ENCODE measurements around the gene NUCB1. TPM values are rescaled to one million over a fixed set of nuclear protein-coding genes. Genes with fewer than 3 reads are reported as not detected.
"Not testable (repeated sequence)": the region's sequence is repeated elsewhere in the genome, so short reads cannot be mapped to it uniquely, and the experiment has no call there.

The NUCB1 gene
- total RNA-seq, 2 experiments from 2014 or later: 73.7 to 77.0 TPM

GRCh38 chr19:48905664-48906063, 5.6 kb downstream of the NUCB1 start:
- intact Hi-C loops (cut with DNase I, micrococcal nuclease): no loop called here
- Histone ChIP-seq H3K4me1 (ENCODE audit: insufficient read depth, low read length) (peaks cover 22% of the 10 kb centered on the region), H3K27ac (ENCODE audit: low read depth in 1 of 2, low read length in 2 of 2) (no peak overlapping the region), H3K4me3 (ENCODE audit: low read length) (no peak overlapping the region), H3K27me3 (ENCODE audit: control insufficient read depth in 1 of 2, insufficient read depth in 2 of 2, low read length in 2 of 2) (no peaks in the 10 kb centered on the region), H3K36me3 (ENCODE audit: insufficient read depth, low read length) (peaks cover 52% of the 10 kb centered on the region), H3K9me3 (ENCODE audit: control insufficient read depth in 1 of 2, insufficient read depth in 1 of 2, low read length in 2 of 2) (no peaks in the 10 kb centered on the region)
- DNase-seq (no peak), ATAC-seq (ENCODE audit: poor library complexity) (no peak)
- CTCF ChIA-PET: no interaction called here
- no peak for TF ChIP-seq CTCF (IDR thresholded peaks at IDR 0.05)
- Mint-ChIP-seq H3K27me3 (no peaks in the 10 kb centered on the region), H3K4me3 (no peak overlapping the region), H3K27ac (no peak overlapping the region), H3K9me3 (no peaks in the 10 kb centered on the region), H3K36me3 (ENCODE audit: low read depth) (peaks cover 70% of the 10 kb centered on the region), H3K4me1 (ENCODE audit: low read depth) (peaks cover 18% of the 10 kb centered on the region)
- POLR2A ChIA-PET: no interaction called here

- Mint-ChIP-seq H3K27me3 (no peaks in the 10 kb centered on the region), H3K36me3 (ENCODE audit: low read depth) (peaks cover 70% of the 10 kb centered on the region), H3K9me3 (no peaks in the 10 kb centered on the region), H3K4me3 (no peak overlapping the region), H3K27ac (no peak overlapping the region), H3K4me1 (ENCODE audit: low read depth) (peaks cover 11% of the 10 kb centered on the region)
- Histone ChIP-seq H3K4me1 (ENCODE audit: insufficient read depth, low read length) (peaks cover 15% of the 10 kb centered on the region), H3K27me3 (ENCODE audit: control insufficient read depth in 1 of 2, insufficient read depth in 2 of 2, low read length in 2 of 2) (no peaks in the 10 kb centered on the region), H3K27ac (ENCODE audit: low read depth in 1 of 2, low read length in 2 of 2) (no peak overlapping the region), H3K36me3 (ENCODE audit: insufficient read depth, low read length) (peaks cover 58% of the 10 kb centered on the region), H3K4me3 (ENCODE audit: low read length) (no peak overlapping the region), H3K9me3 (ENCODE audit: control insufficient read depth in 1 of 2, insufficient read depth in 1 of 2, low read length in 2 of 2) (no peaks in the 10 kb centered on the region)
- DNase-seq: no peak
- ChIA-PET POLR2A (no interaction called here), CTCF (interaction anchor here (0.6 kb wide), 1 partner anchor 31 kb away, joined by 3 read pairs; no protein-coding TSS in a partner anchor)
- intact Hi-C loops (cut with DNase I, micrococcal nuclease): no loop called here
- no peak for ATAC-seq (ENCODE audit: poor library complexity)
- no peak for TF ChIP-seq CTCF (IDR thresholded peaks at IDR 0.05)
Measured at GRCh38 chr19:48906324-48906723, 6.2 kb downstream of the NUCB1 start.

- peaks cover 61% of the 10 kb centered on the region for H3K36me3 ChIP-seq (ENCODE audit: insufficient read depth, low read length)
- H3K4me3 ChIP-seq (ENCODE audit: low read length): no peak overlapping the region
- no peak overlapping the region for H3K27ac ChIP-seq (ENCODE audit: low read depth in 1 of 2, low read length in 2 of 2)
- H3K27me3 Mint-ChIP-seq: no peaks in the 10 kb centered on the region
- peaks cover 72% of the 10 kb centered on the region for H3K36me3 Mint-ChIP-seq (ENCODE audit: low read depth)
- DNase-seq: no peak
- POLR2A ChIA-PET: no interaction called here
- no peak for ATAC-seq (ENCODE audit: poor library complexity)
- peaks cover 2% of the 10 kb centered on the region for H3K4me1 ChIP-seq (ENCODE audit: insufficient read depth, low read length)
- H3K27me3 ChIP-seq (ENCODE audit: control insufficient read depth in 1 of 2, insufficient read depth in 2 of 2, low read length in 2 of 2): no peaks in the 10 kb centered on the region
- H3K4me1 Mint-ChIP-seq (ENCODE audit: low read depth): peaks cover 1% of the 10 kb centered on the region
- TF ChIP-seq CTCF (IDR thresholded peaks at IDR 0.05): no peak
- H3K4me3 Mint-ChIP-seq: no peak overlapping the region
- no peaks in the 10 kb centered on the region for H3K9me3 ChIP-seq (ENCODE audit: control insufficient read depth in 1 of 2, insufficient read depth in 1 of 2, low read length in 2 of 2)
- intact Hi-C loops (cut with DNase I, micrococcal nuclease): no loop called here
- H3K27ac Mint-ChIP-seq: no peak overlapping the region
- no peaks in the 10 kb centered on the region for H3K9me3 Mint-ChIP-seq
- CTCF ChIA-PET: no interaction called here
Measured at GRCh38 chr19:48907671-48908070, 7.6 kb downstream of the NUCB1 start.

GRCh38 chr19:48909424-48910077, 9.4 kb downstream of the NUCB1 start:
- H3K4me3 ChIP-seq (ENCODE audit: low read length); H3K9me3 Mint-ChIP-seq; POLR2A ChIA-PET; H3K27ac Mint-ChIP-seq; DNase-seq; H3K27ac ChIP-seq (ENCODE audit: low read depth in 1 of 2, low read length in 2 of 2); CTCF ChIA-PET; H3K4me1 ChIP-seq (ENCODE audit: insufficient read depth, low read length); ATAC-seq (ENCODE audit: poor library complexity); H3K4me3 Mint-ChIP-seq; H3K9me3 ChIP-seq (ENCODE audit: control insufficient read depth in 1 of 2, insufficient read depth in 1 of 2, low read length in 2 of 2); H3K4me1 Mint-ChIP-seq (ENCODE audit: low read depth); intact Hi-C loops (cut with DNase I, micrococcal nuclease); H3K27me3 ChIP-seq (ENCODE audit: control insufficient read depth in 1 of 2, insufficient read depth in 2 of 2, low read length in 2 of 2); H3K27me3 Mint-ChIP-seq: not testable (repeated sequence)
- H3K36me3 ChIP-seq (ENCODE audit: insufficient read depth, low read length): peaks cover 75% of the 10 kb centered on the region
- H3K36me3 Mint-ChIP-seq (ENCODE audit: low read depth): peaks cover 81% of the 10 kb centered on the region

Data from CD4-positive, alpha-beta T cell (primary cell).